TTC549 (cell line): ENCODE data around the gene C14orf180.

ENCODE experiments used
- FAIRE-seq: peaks from 2 replicates; lab custom pipeline; 2012; peaks lifted over from hg19 to GRCh38; lab: Jason Lieb, UNC

C14orf180 gene

DNA sequence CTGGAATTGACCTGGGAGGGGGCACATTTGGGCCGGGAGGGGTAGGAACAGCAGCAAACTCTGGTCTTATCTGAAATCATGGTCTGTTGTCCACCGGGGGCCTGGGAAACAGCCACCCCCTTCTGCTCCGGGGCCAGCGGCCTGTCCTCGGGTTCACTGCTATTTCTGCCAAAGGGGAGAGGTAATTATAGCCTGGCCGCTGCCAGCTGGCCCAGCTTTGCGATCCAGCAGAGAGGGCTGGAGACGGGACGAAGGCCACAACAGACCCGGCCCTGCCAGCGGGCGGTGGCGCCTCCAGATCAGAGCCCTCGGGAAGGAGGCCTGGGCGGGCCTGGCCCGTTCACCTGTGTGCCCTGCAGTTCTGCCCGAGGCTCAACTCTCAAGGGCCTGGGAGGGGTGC lies at the start of gene C14orf180:
C14orf180 (plus strand) TSS at position 258 of the 400 bp plus-strand sequence. CDS start 6,667 bp downstream, outside the sequence.
- FAIRE-seq: no peak

DNA sequence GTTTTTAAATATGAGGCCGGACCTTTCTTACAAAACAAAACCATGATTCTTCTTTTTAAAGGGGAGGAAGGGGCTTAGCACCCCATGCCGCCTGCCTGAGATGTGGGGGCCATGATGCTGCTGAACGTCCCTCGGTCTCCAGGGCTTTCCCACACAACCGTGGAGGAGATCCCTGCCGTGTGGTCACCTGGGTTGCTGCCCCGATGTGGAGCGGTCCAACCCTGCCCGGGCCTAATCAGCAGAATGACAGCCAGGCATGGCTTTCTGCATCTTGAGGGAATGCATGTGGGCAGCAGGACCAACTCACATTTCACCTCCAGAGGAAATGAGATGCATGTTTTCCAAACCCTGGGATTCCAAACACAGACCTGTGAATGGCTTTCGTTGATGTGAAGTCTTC lies 48.9 kb upstream of the C14orf180 start:
- no peak for FAIRE-seq

DNA sequence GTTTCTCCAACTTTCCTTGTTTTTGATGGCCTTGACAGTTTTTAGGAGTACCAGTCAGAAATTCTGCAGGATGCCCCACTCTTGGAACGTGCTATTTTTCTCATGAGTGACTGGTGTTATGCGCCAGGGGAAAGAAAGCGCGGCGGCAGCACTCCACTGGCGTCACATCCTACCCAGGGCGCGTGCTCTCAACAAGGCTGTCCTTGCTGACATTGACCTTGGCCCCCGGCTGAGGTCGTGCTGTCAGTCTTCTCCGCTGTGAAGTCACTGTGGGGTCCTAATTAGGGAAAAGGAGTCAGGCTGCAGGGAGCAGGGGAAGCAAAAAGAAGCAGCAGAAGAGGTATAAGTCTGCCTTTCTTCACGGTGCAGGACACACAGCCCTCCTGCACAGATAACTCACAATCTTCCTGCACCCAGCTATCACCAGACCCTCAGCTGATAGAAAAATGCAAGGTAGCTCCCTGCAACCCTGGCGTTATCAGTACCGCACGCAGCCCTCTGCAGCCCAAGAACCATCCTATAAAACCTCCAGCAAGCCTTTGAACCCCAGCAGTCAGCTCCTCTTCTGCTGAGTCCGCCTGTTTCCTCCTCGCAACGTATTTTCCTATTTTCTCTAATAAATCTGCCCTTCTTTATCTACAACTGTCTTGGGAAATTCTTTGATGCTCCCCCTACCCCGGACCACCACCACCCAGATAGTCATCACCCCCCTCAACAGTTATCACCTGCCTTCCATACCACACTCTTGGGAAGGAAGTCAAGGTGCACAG lies 48.0 kb upstream of the C14orf180 start:
- FAIRE-seq: no peak

- FAIRE-seq: no peak
Observed at GRCh38 chr14:104532191-104532555, 47.4 kb upstream of the C14orf180 start.

DNA sequence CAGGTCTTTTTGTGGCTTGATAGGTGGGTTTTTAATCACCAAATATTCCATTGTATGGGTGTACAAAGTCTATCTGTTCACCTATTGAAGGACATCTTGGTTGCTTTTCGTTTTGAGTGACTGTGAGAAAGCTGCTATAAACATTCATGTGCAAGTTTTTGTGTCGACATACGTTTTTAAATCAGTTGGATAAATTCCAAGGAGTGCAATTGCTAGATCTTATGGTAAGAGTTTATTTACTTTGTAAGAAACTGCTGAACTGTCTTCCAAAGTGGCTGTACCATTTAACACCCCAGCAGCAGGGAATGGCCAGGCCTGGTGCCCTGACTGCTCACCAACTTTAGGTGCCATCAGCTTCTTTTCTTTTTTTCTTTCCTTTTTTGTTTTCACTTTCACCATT lies 45.5 kb upstream of the C14orf180 start:
- FAIRE-seq: no peak

- no peak for FAIRE-seq
Observed at GRCh38 chr14:104536942-104537612, 42.5 kb upstream of the C14orf180 start.

DNA sequence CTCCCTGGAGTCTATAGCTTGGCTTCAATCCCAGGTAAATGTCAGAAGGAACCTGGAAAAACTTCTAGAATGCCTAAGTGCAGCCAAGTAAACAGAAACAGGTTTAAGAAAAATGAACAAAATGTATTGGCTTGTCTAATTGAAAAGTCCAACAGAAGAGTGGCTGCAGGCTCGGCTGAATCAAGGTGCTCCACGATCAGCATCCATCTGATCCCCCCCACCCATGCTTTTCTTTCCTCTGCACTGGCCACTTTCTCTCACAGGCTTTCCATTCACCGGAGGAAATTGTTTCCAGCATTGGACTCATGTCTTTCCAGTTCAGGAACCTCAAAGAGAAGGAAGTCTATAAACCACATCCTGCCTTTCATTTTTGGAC lies 42.0 kb upstream of the C14orf180 start:
- no peak for FAIRE-seq

GRCh38 chr14:104541905-104542465 lies 37.6 kb upstream of the C14orf180 start:
- no peak for FAIRE-seq

DNA sequence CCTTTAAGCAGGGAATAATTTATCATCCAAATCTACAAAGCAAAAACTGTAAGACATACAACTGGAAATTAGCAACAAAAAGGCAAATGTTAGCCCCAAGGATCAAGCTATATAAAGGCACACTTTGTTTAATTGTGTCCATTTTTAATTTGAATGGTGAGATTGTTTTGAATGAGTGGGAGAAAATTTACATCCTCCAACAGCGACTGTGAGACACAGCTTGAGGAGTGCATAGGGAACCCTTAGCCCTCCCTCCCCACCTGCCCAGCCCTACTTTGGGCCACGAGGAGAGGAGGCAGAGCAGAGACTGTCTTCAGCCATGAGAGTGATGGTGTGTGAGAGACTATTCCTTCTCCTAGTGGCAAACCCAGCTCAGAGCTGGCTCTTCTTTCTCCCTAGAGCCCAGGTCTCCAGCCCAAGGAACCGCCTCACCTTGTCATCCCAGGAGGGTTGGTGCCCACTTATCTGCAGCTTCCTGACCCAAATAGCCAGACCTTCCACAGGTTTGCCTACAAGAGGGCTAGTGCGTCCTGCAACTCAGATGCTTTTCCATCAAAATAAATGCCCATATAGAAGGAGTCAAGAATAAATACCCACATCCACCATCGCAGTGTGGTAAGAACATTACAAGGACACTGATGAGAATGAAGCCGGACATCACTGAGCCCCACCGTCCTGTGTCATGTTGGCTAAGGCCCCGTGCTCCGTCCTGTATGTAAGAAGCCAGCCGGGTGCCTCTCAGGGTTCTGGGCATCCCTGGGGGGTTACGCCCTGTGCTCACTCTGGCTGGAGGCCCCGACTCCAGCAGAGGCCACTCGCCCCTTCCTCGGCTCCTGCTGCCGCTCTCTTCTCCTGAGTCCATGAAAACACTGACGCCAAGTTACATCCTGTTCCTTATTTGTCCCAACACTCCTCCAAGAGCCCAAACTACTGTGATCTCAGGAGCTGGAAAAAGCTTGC lies 36.4 kb upstream of the C14orf180 start:
- FAIRE-seq: no peak

DNA sequence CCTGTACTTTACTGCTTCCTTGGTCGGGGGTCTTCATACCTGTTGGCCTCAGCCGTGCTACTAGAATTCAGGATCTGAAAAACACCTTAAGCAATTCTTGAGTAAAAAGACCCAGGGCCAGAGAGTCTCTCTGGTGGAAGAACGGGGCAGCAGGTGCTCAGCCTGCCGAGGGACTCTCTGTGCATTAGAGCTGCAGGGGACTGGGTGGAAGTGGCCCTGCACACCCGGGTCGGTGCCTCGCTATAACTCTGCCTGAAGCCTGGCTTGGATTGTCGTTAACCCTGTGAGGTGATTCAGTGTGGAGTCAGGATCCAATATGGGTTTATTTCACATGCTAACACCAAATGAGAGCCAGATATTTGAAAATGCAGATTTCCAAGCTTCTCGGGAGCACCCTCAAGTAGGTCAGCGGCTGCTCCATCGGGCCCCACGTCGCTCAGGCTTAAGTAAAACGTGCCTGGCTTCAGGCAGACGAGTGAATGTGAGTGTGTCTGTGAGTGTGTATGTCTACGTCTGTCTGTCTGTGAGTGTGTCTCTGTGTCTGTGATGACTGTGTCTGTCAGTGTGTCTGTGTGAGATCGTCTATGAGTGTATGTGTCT lies 35.1 kb upstream of the C14orf180 start:
- no peak for FAIRE-seq

GRCh38 chr14:104545151-104545941 lies 34.2 kb upstream of the C14orf180 start:
- FAIRE-seq: no peak

DNA sequence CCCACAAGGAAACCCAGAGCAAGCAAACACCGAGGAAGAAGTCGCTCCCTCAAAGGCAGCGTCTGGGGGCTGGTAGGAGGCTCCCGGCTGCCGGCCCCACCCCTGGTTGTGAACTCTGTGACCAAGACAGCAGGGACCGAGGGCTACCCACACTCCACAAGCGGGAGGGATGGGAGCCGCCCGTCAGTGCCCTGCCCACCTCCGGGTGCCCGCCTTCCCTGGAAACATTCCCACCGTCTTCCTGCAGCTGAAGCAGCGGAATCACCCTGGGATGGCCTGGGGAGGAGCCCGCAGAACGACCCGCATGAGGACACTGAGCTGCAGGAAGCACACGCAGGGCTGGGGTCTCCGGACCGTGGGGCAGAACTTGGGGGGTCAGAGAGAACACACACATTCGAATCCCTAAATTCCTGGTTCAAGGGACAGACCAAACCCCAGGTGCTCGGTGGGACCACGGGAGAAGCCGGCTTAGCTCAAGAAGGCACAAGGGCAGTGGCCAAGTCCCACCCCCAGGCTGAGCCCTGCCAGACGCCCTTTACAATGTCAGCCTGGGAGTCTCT lies 33.5 kb upstream of the C14orf180 start:
- no peak for FAIRE-seq

- FAIRE-seq: no peak
Observed at GRCh38 chr14:104546591-104547309, 32.8 kb upstream of the C14orf180 start.

DNA sequence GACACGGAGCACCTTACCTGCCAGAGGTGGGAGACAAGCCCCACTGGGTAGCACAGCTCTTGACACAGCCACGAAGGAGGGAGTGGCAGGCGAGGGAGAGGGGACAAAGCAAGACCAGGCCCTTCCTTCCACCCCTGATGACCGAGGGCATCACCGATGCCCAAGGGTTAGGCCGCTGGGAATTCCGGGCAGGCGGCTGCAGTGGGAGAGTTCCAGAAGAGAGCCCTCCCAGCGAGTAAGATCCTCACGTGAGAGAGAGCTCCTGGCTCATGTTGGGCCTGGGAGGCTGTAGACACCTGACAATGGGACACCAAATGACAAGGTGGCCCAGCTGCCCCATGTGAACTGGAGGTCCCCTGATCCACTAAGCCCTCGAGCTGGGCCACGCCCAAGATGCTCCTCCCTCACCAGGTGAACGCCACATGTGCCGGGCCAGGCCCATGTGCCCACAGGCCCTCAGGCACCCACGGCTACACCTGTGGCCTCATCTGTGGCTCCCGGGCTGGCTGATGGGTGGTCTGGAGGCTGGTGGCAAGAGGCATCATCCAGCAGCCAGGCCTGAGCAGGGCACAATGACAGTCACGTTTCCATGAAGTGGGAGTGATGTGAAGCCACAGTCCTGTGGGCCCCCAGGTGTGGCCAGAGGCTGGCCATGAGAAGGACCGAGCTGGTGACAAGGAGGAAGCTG lies 32.1 kb upstream of the C14orf180 start:
- no peak for FAIRE-seq

DNA sequence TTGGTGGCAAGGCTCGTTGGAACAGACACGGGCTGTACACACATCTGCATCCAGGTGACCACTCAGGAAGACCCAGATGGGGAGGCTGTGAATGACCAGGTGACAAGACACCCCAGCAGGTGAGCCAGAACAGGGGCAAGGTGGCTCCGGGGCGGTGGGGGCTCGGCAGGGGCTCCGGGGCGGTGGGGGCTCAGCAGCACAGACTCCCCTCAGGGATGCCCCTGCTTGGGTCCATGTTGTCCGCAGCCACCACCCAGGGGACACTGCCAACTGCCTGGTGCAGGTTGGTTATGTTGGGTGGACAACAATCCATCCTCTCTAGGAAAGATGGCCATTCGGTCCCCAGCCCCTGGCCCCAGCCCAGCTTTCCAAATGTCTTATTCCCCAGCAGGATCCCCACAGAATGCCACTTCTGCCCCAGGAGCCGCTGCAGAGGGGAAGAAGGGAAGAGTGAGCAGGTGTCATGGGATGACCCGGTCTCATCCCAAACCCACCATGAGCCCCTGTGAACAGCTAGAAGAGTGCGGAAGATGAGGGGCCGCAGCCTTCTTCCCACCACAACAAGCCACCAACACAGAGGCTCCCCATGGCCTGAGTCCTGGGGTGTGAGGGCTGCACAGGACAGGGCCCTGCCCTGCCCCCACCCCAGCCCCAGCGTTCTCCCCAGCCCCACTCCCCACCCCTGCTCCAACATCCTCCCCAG lies 31.4 kb upstream of the C14orf180 start:
- FAIRE-seq: no peak

DNA sequence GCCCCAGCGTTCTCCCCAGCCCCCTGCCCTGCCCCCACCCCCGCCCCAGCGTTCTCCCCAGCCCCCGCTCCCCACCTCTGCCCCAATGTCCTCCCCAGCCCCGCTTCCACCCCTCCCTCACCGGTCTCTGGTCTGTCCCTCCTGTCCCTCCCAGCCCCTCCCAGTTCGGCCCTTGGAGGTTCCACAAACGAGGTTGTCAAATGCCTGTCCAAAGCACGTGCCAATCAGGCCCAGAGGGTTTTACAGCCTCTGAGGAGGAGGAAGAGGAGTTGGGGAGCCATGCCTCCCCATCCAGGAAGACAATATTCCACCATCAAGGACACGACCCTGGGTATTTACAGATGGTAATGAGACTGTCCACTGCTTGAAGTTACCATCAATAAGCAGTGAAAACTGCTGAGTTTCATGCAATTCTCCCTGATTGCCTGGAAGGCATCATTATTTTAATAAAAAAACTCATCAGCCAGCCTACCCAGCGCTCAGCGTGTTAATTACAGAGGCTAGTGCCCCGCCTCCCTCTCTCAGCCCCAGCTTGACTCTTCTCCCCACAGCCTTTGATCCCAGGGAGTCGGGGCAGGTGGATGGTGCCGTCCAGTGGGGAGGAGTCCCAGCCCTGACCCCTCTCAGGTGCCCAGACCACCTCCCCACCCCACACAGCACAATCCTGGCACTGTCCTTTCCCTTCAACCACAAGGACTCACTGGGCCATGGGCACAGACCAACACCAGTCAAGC lies 30.6 kb upstream of the C14orf180 start:
- no peak for FAIRE-seq

DNA sequence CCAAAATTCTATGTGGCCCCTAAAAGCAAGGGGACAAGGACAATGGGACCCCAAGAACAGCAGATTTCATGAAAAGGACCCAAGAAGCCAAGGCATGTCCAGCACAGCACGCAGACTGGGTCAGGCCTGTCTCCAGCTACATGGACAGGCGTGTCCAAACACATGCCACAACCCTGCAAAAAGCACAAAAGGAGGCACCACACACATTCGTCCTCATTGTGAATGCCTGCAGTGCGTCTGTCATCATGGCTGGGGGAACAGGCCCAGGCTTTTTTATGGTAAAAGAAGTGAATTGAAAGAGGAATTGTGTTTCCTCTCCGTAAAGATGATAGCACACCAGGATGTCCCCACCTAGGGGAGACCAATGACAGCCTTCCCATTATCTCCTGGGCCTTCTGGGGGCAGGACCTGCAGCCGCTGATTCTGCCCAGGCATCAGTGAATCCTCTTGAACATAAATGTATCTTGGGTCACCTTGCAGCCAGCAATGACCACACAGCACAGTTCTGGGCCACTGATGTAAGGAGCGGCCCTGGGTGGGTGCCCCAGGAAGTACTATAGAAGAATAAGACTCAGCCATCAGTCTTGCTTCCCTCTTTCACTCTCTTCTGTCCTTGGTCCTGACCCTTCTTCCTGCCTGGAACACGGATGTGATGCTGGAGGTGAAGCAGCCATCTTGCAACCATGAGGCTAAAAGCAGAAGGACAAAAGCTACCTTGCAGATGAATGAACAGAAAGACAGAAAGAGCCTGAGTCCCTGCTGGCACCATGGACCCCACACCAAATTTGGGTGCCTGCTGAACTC lies 29.8 kb upstream of the C14orf180 start:
- no peak for FAIRE-seq
